ENCODE results near the gene MAGI2. TPM values are rescaled to one million over a fixed set of nuclear protein-coding genes. Genes with fewer than 3 reads are reported as not detected.

Gene MAGI2
- total RNA-seq, 2 experiments from 2014 or later = 0.03 to 0.17 TPM

DNA sequence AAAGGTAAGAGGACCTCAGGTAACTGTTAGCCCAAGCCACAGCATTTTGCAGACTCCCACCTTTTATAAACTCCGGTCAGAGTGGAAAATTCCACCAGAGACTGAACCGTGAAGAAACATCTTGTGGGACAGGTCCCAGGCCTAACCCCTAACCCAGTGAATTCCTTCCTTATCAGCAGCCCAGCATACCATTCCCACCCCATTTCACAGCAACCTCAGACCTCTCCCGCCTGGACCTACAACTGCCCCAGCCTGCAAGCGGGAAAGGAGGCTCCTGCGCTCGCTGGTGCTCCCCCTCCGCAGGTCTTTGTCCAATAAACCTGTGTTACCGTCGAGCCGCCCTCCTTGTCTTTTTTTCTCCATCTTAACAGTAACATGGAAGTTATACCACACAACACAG, 736.6 kb downstream of the MAGI2 start:
- no peaks in the 10 kb centered on the region for H3K4me1 ChIP-seq (ENCODE audit: insufficient read depth, low read length, poor library complexity, severe bottlenecking)
- no peak overlapping the region for H2AFZ ChIP-seq (ENCODE audit: low read length)
- TF ChIP-seq CTCF (conservative IDR thresholded peaks at IDR 0.05; ENCODE audit: low read length) (no peak), EZH2phosphoT487 (IDR thresholded peaks at IDR 0.05; ENCODE audit: borderline replicate concordance, low read depth, low read length) (no peak)
- BruUV-seq (replicated peaks) = no TSS peak
- H3K4me2 ChIP-seq (ENCODE audit: low read length) = no peak overlapping the region
- intact Hi-C loops (cut with micrococcal nuclease; ENCODE audit: unreplicated experiment) = no loop called here
- H3K4me3 ChIP-seq (ENCODE audit: low read depth, low read length, poor library complexity, severe bottlenecking) = no peak overlapping the region
- no peaks in the 10 kb centered on the region for H3K36me3 ChIP-seq (ENCODE audit: insufficient read depth, low read length)
- CTCF ChIA-PET (ENCODE audit: unreplicated experiment) = no interaction called here
- POLR2A ChIA-PET = no interaction called here
- H3K9me3 ChIP-seq (ENCODE audit: low read length) = no peaks in the 10 kb centered on the region
- DNase-seq (ENCODE audit: low spot score) = no peak
- no peaks in the 10 kb centered on the region for H3K79me2 ChIP-seq (ENCODE audit: insufficient read depth, low read depth, low read length)
- no peaks in the 10 kb centered on the region for H4K20me1 ChIP-seq (ENCODE audit: insufficient read depth, low read length)
- H3K27ac ChIP-seq (ENCODE audit: low read depth, low read length, poor library complexity, severe bottlenecking) = no peak overlapping the region
- no peaks in the 10 kb centered on the region for H3K9me2 ChIP-seq (ENCODE audit: insufficient read depth, low read length)

GRCh38 chr7:78714356-78714755, 739.1 kb downstream of the MAGI2 start:
- no peaks in the 10 kb centered on the region for H4K20me1 ChIP-seq (ENCODE audit: insufficient read depth, low read length)
- DNase-seq (ENCODE audit: low spot score) = no peak
- no peak overlapping the region for H3K4me3 ChIP-seq (ENCODE audit: low read depth, low read length, poor library complexity, severe bottlenecking)
- no peak overlapping the region for H3K4me2 ChIP-seq (ENCODE audit: low read length)
- H3K9me3 ChIP-seq (ENCODE audit: low read length) = no peaks in the 10 kb centered on the region
- H2AFZ ChIP-seq (ENCODE audit: low read length) = no peak overlapping the region
- ChIA-PET CTCF (ENCODE audit: unreplicated experiment) (no interaction called here), POLR2A (interaction anchor here (0.8 kb wide), 1 partner anchor 12 kb away, joined by 3 read pairs; no protein-coding TSS in a partner anchor)
- no peaks in the 10 kb centered on the region for H3K4me1 ChIP-seq (ENCODE audit: insufficient read depth, low read length, poor library complexity, severe bottlenecking)
- no TSS peak for BruUV-seq (replicated peaks)
- no peak overlapping the region for H3K27ac ChIP-seq (ENCODE audit: low read depth, low read length, poor library complexity, severe bottlenecking)
- intact Hi-C loops (cut with micrococcal nuclease; ENCODE audit: unreplicated experiment) = no loop called here
- H3K79me2 ChIP-seq (ENCODE audit: insufficient read depth, low read depth, low read length) = no peaks in the 10 kb centered on the region
- TF ChIP-seq EZH2phosphoT487 (IDR thresholded peaks at IDR 0.05; ENCODE audit: borderline replicate concordance, low read depth, low read length) (no peak), CTCF (conservative IDR thresholded peaks at IDR 0.05; ENCODE audit: low read length) (no peak)
- H3K36me3 ChIP-seq (ENCODE audit: insufficient read depth, low read length) = no peaks in the 10 kb centered on the region
- no peaks in the 10 kb centered on the region for H3K9me2 ChIP-seq (ENCODE audit: insufficient read depth, low read length)

- H3K79me2 ChIP-seq (ENCODE audit: insufficient read depth, low read depth, low read length) = no peaks in the 10 kb centered on the region
- CTCF ChIA-PET (ENCODE audit: unreplicated experiment) = no interaction called here
- no peak for DNase-seq (ENCODE audit: low spot score)
- no peaks in the 10 kb centered on the region for H3K9me3 ChIP-seq (ENCODE audit: low read length)
- POLR2A ChIA-PET = interaction anchor here (0.8 kb wide), 1 partner anchor 14 kb away, joined by 3 read pairs; no protein-coding TSS in a partner anchor
- no peaks in the 10 kb centered on the region for H4K20me1 ChIP-seq (ENCODE audit: insufficient read depth, low read length)
- H3K36me3 ChIP-seq (ENCODE audit: insufficient read depth, low read length) = no peaks in the 10 kb centered on the region
- H3K4me3 ChIP-seq (ENCODE audit: low read depth, low read length, poor library complexity, severe bottlenecking) = no peak overlapping the region
- no TSS peak for BruUV-seq (replicated peaks)
- intact Hi-C loops (cut with micrococcal nuclease; ENCODE audit: unreplicated experiment) = no loop called here
- TF ChIP-seq CTCF (conservative IDR thresholded peaks at IDR 0.05; ENCODE audit: low read length) (no peak), EZH2phosphoT487 (IDR thresholded peaks at IDR 0.05; ENCODE audit: borderline replicate concordance, low read depth, low read length) (no peak)
- H3K27ac ChIP-seq (ENCODE audit: low read depth, low read length, poor library complexity, severe bottlenecking) = no peak overlapping the region
- H2AFZ ChIP-seq (ENCODE audit: low read length) = no peak overlapping the region
- no peak overlapping the region for H3K4me2 ChIP-seq (ENCODE audit: low read length)
- H3K4me1 ChIP-seq (ENCODE audit: insufficient read depth, low read length, poor library complexity, severe bottlenecking) = no peaks in the 10 kb centered on the region
- H3K9me2 ChIP-seq (ENCODE audit: insufficient read depth, low read length) = no peaks in the 10 kb centered on the region
Observed at GRCh38 chr7:78712111-78712510, 741.4 kb downstream of the MAGI2 start.
